ENCODE results near the gene ERC1. TPM values are rescaled to one million over a fixed set of nuclear protein-coding genes. Genes with fewer than 3 reads are reported as not detected.

Gene ERC1
- total RNA-seq, 4 donors from 2014 or later: 50.0 to 88.1 (median 59.7) TPM

DNA sequence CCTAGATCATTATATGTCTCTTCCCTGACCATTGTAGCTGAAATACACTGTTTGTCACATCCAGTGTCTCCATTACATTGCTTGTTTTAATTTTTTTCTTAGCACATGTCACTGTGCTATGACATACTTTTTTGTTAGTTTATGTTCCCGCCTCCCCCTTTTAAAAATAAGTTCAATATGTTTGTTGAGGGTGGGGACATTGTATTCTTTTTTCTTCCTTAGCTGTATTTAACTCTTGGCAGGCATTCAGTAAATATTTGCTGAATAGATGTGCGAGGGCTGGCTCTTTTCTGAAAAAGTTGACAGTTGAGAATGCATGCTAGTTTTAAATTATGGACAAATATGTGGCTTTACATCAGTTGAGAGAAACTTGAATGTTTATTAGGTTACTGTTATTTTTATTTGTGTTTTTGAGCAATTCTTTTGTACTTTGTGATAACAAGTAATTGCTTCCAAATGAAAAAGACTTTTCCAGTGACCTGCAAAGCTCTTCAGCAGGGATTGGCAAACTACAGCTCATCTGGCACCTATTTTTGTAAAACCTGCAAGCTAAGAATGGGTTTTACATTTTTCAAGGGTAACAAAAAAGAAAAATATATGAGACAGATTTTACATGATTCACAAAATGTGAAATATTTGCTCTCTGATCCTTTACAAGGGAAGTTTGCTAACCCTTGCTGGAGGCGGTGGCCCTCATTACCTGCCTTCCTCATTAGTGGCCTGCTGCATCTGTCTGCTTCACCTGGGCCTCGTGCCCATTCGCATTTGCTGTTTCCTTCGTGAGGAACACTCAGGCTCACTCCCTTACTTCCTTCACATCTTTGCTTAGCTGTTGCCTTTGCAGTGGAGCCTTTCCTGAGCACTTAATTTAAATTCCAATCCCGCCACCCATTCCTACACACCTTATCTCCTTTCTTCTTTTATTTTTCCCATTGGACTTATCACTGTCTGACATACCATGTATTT, 229.4 kb downstream of the ERC1 start:
- DNase-seq (ENCODE audit: extremely low spot score): no peak
- Histone ChIP-seq H3K4me3 (no peak overlapping the region), H3K27ac (replicated peaks in 1 of 4) (peak overlapping the region in 2 of 4 donors; percentile 1 to 11), H3K36me3 (no peaks in the 10 kb centered on the region), H3K9me3 (no peaks in the 10 kb centered on the region), H3K4me1 (peaks cover 39 to 46% (median 43%) of the 10 kb centered on the region in 4 donors), H3K27me3 (no peaks in the 10 kb centered on the region)
- TF ChIP-seq, protein P1, sequence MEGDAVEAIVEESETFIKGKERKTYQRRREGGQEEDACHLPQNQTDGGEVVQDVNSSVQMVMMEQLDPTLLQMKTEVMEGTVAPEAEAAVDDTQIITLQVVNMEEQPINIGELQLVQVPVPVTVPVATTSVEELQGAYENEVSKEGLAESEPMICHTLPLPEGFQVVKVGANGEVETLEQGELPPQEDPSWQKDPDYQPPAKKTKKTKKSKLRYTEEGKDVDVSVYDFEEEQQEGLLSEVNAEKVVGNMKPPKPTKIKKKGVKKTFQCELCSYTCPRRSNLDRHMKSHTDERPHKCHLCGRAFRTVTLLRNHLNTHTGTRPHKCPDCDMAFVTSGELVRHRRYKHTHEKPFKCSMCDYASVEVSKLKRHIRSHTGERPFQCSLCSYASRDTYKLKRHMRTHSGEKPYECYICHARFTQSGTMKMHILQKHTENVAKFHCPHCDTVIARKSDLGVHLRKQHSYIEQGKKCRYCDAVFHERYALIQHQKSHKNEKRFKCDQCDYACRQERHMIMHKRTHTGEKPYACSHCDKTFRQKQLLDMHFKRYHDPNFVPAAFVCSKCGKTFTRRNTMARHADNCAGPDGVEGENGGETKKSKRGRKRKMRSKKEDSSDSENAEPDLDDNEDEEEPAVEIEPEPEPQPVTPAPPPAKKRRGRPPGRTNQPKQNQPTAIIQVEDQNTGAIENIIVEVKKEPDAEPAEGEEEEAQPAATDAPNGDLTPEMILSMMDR (IDR thresholded peaks at IDR 0.05): no peak
- TF ChIP-seq POLR2A (IDR thresholded peaks at IDR 0.05; ENCODE audit: low read depth) (no peak), POLR2AphosphoS5 (IDR thresholded peaks at IDR 0.05) (no peak), EP300 (IDR thresholded peaks at IDR 0.05) (no peak)
- intact Hi-C loops (cut with DNase I): no loop called here
- WGBS: 72% methylated on average over 7 of the region's 7 CpGs

DNA sequence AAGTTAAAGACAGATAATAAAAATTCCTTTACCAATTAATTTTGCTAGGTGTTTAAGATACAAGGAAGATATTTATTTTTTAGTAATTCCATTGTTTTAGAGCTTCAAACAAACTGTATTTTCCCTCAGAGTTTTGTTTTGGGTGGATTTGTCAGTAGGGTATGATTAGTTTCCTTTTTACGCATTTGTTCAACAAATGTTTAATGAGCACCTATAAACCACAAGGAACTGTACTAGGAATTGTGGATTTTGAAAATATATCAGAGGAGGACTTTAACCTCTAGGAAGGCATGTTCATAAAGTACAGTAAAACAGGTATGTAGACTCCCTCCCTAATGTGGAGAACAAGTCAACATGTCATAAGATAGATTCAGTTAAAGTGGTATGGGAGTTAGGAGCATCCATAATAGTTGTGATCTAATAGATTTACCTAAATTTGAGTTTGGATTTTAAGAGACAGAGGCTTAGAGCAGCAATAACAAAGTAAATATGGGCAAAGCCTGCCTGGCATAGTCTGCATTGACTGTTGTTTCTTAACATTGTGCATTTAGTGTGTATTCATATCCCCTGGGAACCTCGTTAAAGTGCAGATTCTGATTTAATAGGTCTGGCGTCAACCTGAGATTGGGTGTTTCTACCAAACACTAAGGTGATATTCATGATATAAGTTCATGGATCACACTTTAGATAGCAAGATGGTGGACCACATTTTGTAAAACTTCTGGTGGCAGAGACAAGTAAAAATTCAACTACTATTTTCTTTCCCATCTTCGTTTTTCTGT, 232.0 kb downstream of the ERC1 start:
- H3K9me3 ChIP-seq: no peaks in the 10 kb centered on the region
- TF ChIP-seq POLR2A (IDR thresholded peaks at IDR 0.05; ENCODE audit: low read depth): no peak
- no peak for TF ChIP-seq EP300 (IDR thresholded peaks at IDR 0.05)
- TF ChIP-seq, protein P1 (IDR thresholded peaks at IDR 0.05): no peak
- TF ChIP-seq POLR2AphosphoS5 (IDR thresholded peaks at IDR 0.05): no peak
- no peak overlapping the region for H3K27ac ChIP-seq (replicated peaks in 1 of 4)
- no peaks in the 10 kb centered on the region for H3K36me3 ChIP-seq
- no peak overlapping the region for H3K4me3 ChIP-seq
- 94% methylated on average over 4 of the region's 4 CpGs for WGBS
- intact Hi-C loops (cut with DNase I): no loop called here
- H3K4me1 ChIP-seq: peaks cover 19 to 28% (median 25%) of the 10 kb centered on the region in 4 donors
- DNase-seq (ENCODE audit: extremely low spot score): no peak
- H3K27me3 ChIP-seq: no peaks in the 10 kb centered on the region

DNA sequence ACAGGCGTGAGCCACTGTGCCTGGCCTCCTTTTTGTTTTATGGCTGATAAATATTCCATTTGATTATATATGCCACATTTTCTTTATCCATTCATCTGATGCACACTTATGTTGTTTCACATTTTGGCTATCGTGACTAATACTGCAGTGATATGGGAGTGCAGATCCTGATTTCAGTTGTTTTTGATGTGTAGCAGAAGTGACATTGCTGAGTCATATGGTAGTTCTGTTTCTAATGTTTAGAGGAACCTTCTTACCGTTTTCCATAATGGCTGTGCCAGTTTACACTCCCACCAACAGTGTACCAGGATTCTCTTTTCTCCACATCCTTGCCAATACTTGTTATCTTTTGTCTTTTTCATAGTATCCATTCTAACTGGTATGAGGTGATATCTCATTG, 235.9 kb downstream of the ERC1 start:
- no peaks in the 10 kb centered on the region for H3K4me1 ChIP-seq
- no peak overlapping the region for H3K4me3 ChIP-seq
- no peaks in the 10 kb centered on the region for H3K27me3 ChIP-seq
- H3K36me3 ChIP-seq: no peaks in the 10 kb centered on the region
- TF ChIP-seq POLR2AphosphoS5 (IDR thresholded peaks at IDR 0.05) (no peak), EP300 (IDR thresholded peaks at IDR 0.05) (no peak)
- no peak for DNase-seq (ENCODE audit: extremely low spot score)
- intact Hi-C loops (cut with DNase I): no loop called here
- 93% methylated on average over 3 of the region's 3 CpGs for WGBS
- no peak overlapping the region for H3K27ac ChIP-seq (replicated peaks in 1 of 4)
- no peaks in the 10 kb centered on the region for H3K9me3 ChIP-seq

DNA sequence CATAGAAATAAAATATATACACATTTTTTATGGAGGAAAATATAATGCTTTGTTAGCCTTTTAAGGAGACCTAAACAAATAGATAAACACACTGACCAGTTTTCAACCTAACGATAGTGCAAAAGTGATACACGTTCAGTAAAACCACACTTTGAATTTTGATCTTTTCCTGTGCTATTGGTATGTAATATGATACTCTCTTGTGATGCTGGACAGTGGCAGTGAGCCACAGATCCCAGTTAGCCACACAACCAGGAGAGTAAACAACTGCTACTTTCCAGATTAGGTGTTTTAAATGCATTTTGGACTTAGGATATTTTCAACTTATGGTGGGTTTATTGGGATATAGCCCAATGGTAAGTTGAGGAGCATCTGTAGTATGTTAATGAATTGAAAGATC, 243.1 kb downstream of the ERC1 start:
- intact Hi-C loops (cut with DNase I): no loop called here
- no peak for DNase-seq (ENCODE audit: extremely low spot score)
- Histone ChIP-seq H3K4me3 (no peak overlapping the region), H3K27ac (replicated peaks in 1 of 4) (no peak overlapping the region), H3K27me3 (no peaks in the 10 kb centered on the region), H3K9me3 (no peaks in the 10 kb centered on the region), H3K36me3 (peaks cover 0 to 20% (median 13%) of the 10 kb centered on the region in 4 donors), H3K4me1 (no peaks in the 10 kb centered on the region)
- TF ChIP-seq EP300 (IDR thresholded peaks at IDR 0.05) (no peak), POLR2AphosphoS5 (IDR thresholded peaks at IDR 0.05) (no peak), POLR2A (IDR thresholded peaks at IDR 0.05; ENCODE audit: low read depth) (no peak)
- TF ChIP-seq, protein P1 (IDR thresholded peaks at IDR 0.05): no peak
- WGBS: 84% methylated on average over 2 of the region's 2 CpGs

DNA sequence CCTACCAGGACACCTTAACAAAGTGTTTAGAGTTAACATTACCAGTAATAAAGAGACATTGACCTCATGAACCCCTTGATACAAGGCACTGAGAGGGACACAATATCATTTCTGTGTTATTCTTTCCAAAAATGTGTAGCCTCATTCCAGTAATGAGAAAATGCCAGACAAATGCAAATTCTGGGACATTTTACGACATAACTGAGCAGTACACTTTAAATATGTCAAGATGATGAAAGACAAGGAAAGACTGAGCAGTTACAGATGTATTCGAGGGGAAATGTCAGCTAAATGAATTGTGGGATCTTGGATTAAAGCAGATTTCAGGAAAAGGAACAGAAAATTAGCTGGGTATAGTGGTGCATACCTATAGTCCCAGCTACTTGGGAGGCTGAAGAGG, 255.6 kb downstream of the ERC1 start:
- no peak for DNase-seq (ENCODE audit: extremely low spot score)
- intact Hi-C loops (cut with DNase I): no loop called here
- TF ChIP-seq POLR2A (IDR thresholded peaks at IDR 0.05; ENCODE audit: low read depth): no peak

More for the DNA sequence above, 255.6 kb downstream of the ERC1 start:
- H3K4me1 ChIP-seq: peaks cover 0 to 12% (median 9%) of the 10 kb centered on the region in 4 donors
- WGBS: 74% methylated on average over 2 of the region's 2 CpGs
- H3K27me3 ChIP-seq: no peaks in the 10 kb centered on the region
- H3K9me3 ChIP-seq: no peaks in the 10 kb centered on the region
- H3K27ac ChIP-seq (replicated peaks in 1 of 4): no peak overlapping the region
- no peaks in the 10 kb centered on the region for H3K36me3 ChIP-seq
- H3K4me3 ChIP-seq: no peak overlapping the region

Data from esophagus muscularis mucosa (tissue), 4 donors.